SKM-1 (cell line): Measurements from ENCODE around the gene PVALB.

Experiments used
- DNase-seq: peaks from one replicate; lab custom pipeline; 2025; ENCODE audit not compliant: unreplicated experiment; lab: John Stamatoyannopoulos, UW

Gene PVALB, protein sequence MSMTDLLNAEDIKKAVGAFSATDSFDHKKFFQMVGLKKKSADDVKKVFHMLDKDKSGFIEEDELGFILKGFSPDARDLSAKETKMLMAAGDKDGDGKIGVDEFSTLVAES

DNA sequence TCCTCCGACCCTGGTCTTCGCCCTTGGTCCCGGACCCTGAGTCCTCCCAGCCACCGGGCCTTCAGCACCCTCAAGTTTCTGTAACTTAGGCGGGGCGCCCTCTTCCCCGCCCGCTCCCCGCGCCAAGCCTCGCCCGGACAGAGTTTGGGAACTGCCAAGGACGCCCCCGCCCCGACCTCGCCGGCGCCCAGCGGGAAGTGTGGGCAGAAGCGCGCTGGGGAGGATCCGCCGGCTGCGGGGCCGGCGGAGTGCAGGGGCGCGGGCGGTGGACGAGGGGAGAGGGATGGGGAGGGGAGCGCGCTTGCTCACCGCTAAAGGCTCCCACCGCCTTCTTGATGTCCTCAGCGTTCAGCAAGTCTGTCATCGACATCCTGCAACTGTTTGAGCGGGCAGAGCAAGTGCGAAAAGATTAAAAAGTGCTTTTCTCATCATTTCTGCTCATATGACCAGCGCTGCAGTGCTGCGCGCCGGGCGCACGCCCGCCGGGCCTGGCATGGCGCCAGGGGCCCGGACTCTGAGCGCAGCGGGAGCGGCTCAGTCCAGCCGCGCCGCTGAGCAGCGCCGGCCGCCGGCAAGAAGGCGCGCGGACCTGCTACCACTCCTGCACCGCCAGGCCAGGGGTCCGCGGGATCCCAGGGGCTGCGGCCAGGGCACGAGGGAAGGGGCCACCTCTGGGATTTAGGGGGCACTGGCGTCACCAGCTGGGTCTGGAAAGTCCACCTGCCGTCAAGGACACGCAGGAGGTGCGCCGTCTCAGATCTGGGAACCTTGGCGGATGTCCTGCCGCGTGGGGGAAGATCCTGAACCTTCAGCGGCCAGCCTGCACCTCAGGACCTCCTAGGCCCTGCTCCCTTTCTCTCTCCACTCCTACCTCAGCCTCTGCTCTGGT lies at the start of gene PVALB:
Gene PVALB, minus strand, starts transcription at position 400 of the 889 bp plus-strand sequence. Its CDS starts 30 bp downstream, at position 370.
- DNase-seq, result no peak

DNA sequence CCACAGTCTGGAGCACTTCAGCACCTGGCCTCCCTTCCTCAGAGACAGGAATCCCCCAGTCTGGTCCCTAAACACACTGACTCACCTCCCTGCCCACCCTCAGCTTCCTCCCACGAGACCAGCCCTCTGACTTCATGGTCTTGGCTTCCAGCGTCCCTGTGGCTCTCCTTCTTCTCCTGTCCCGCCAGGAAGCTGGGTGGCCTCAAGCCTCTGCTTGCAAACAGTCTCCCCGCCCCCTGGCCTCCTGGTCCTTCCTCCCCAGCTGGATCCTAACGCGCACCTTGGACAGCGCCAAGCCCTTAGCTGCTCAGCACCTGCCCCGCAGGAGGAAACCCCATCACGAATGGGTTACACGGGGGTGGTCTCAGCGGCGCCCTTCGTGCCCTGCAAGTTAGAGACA lies 48.5 kb upstream of the PVALB start:
- DNase-seq, result no peak

DNA sequence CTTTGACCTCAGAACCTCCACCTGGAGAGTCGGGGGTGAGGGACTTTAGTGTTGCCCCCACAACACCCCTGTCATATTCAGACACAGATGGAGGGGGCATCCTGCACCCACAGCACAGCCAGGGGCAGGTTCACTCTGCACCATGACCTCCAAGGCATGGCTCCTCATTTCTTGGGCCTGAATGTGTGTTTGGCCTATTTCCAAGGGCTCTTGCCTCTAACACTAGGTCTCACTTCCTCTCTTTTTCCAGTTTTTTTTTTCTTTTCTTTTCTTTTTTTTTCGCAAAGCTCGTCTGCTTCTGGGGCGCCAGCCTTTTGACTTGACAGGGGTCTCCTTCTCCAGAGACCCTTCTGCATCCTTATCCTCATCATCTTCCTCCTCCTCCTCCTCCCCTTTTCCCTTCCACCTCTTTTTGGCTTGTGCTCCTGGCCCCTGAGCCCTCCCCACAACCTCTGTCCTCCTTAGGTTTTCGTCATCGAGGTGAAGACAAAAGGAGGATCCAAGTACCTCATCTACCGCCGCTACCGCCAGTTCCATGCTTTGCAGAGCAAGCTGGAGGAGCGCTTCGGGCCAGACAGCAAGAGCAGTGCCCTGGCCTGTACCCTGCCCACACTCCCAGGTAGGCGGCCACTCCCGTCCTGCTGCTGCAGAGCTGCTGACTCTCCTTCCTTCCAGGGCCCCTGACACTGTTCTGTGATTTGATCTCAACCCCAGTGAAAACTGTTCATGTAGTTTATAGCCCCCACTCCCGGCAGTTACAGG lies 47.8 kb upstream of the PVALB start:
- no peak for DNase-seq

DNA sequence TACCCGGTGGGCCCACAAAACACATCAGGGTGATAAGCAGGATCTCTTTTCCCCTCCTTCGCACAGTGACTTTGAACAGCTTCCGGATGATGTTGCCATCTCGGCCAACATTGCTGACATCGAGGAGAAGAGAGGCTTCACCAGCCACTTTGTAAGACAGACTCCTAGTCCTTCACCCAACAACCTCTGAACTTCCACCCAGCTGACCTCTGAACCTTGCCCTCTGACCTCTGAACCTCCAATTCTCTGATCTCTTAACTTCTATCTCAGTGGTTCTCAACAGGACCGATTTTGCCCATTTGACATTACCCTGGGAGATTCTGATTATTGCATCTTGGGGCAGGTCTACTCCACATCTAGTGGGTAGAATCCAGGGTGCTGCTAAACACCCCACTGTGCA lies 47.1 kb upstream of the PVALB start:
- DNase-seq, result no peak

DNA sequence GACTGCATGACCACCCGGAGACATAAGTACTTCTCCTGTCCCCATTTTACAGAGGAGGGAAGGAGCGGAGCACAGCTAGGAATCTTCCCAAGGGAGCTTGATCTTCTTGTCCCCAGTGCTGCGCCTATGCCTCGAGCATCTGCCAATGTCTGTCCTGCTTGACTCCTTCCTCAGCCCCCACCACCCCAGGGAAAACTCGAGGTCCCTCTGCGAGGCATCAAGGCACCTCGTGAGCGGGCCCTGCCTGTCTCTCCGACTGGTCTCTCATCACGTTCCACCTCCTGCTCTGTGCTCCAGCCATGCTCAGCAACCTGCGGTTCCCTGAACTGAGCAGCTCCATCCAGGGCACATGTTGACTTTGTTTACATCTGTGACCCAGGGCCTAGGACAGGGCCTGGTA lies 46.4 kb upstream of the PVALB start:
- no peak for DNase-seq

DNA sequence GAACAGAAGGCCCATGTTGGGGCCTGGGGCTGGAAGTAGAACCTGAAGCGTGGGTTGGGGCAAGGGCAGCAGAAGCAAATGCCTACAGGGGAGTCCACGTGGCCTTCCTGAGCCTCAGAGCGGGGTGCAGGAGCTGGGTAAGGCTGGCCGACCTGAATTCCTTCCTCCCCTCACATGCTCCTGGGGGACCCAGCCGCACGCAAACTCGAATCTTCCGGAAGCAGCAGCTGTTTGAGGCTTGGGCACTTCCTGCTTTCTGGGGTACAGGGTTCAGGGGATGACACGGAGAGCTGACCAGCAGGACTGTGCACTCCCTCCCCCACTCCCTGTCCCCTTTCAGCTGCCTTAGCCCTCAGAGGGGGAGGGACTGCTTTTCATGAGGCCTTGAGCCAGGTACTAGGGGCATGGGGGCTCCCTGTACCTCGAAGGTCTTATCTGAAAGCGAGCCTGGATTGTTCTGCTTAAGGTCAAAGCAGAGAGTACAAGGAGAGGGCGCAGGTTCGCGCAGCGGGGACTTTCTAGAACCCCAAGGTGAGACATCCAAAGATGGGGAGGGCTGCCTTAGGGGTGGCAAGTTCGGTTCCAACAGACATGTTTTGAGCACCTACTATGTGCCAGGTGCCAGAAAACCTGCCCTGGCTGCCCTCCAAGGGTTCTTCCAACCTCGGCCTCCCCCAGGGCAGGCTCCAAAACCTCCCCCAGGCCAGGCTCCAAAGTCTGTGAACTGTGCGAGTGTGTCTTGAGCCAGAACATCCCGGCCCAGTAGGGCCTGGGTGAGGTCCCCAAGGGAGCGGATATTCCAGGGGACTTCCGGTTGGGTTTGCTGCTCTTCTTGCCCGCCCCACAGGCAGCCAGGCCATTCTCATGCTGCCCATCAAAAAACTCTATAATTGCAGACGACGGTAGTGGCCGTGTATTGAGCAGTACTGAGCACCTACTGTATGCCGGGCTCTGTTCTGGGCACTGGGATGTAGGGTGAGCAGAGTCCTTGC lies 45.7 kb upstream of the PVALB start:
- DNase-seq, result peak; percentile 86

DNA sequence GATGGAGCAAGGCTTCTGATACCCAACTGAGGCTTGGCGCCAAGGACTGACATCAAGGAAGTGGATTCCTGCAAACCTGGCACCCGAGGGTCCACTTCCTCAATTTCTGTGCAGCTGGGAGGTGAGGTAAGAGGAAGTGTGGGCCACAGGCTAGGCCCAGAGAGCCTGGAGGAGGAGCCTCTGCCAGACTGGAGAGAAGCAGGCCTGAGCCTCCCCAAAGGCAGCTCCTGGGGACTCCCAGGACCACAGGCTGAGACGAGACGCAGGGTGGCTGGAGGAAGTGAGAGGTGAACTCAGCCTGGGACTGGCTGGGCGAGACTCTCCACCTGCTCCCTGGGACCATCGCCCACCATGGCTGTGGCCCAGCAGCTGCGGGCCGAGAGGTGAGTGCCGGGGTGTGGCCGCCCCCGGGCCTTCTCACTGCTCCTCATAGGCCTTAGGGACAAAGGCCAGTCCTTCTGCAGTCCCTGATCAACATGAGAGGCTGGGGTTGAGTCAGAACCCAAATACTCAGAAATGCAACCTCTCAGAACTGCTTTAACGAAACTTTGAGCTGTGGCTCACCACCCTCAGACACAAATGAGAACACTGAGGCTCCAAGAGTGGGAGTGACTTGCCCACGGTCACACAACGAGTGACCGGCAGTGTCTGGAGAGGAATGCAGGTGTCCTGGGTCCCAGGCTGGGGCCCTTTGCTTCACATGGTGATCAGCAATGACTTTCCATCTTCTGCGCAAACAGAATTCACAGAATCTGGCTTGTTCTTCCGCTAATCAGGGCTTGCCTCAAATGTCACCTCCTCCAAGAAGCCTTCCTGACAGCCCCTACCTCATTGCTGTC lies 44.2 kb upstream of the PVALB start, which contains the start of gene NCF4:
Gene NCF4, plus strand, starts transcription at position 186 of the 839 bp plus-strand sequence. Its CDS starts 166 bp downstream, at position 352.
- peak; percentile 97 for DNase-seq

DNA sequence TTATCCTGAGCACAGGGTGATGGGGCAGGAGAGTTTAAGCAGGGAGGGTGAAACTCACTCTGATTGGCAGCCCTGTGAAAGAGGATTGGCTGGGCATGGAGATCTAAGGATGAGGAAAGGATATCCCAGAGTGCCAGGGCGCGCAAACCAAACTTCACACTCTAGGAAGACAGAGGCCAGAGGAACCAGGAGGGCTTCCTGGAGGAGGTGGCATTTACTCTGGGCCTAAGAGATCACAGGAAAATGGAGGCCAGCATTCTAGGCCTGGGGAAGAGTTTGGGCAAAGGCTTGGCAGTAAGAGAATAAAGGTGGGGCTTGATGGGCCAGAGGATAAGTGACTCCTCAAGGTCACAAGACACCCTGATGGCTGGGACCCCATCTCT lies 43.6 kb upstream of the PVALB start:
- DNase-seq, result no peak

DNA sequence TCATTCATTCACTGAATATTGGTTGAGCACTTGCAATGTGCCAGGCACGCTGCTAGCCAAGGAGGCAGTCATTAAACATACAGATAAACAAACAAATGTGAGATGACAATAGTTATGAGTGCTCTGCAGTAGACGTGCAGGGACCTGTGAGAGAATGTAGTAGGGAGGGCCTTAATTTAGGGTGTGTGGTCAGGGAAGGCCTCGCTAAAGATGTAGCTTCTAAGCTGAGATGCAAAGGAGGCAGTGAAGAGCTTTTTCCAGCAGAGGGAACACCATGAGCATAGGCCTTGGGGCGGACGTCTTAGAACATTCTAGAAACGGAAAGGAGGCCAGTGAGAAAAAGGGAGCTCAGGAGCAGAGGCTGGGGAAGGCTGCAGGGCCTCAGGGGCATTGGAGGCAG lies 43.2 kb upstream of the PVALB start:
- DNase-seq, result no peak

DNA sequence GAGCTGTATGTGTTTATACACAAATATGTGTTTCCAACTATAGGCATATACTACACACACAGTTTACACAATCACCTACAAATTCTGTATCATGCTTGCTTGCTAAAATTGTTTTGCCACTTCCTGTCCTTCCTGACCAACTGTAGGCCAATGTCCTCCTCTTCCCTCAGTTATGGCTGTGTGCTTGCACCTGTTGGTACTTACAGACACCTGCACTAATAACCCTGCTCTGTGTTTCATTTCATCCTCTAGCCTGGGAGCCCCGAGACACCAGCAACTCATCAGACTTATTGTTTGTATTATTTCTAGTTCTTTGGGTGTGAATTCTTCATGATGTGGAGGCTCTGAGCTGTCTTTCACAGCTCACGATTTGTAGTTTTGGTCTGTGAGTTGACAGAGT lies 42.1 kb upstream of the PVALB start:
- DNase-seq, result no peak

DNA sequence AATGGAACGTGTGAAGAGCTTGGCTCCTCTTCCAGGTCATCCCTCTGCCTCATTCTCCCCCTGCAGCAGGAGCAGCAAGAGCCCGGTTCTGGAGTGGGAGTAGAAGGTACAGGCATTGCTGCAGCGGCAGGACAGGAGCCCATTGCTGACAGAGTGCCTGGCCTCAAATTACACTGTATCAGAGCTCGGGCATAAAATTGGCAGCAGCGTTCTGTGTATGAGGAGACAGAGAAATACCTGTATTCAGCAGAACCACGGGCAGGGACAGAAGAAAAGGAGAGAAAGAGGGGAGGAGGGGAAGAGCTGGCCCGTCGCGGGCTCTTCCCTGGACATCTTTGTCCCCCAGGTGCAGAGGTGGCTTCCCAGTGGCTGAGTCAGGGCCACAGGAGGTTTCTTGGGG lies 41.3 kb upstream of the PVALB start:
- DNase-seq, result no peak

DNA sequence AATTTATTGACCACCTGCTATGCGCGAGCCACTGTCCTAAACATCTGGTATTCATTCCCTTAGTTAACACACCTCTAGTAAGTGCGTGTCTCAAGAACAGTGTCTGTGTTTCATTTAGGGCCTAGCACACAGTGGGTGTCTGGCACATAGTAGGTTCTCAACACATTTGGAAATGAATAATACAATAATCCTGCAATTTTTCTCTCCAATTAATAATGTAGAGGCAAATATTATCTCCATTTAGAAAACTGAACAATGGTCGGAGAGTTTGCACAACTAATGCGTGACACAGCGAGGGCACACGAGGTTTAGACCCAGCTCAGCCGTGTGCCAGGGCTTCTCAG lies 39.9 kb upstream of the PVALB start:
- DNase-seq, result no peak

DNA sequence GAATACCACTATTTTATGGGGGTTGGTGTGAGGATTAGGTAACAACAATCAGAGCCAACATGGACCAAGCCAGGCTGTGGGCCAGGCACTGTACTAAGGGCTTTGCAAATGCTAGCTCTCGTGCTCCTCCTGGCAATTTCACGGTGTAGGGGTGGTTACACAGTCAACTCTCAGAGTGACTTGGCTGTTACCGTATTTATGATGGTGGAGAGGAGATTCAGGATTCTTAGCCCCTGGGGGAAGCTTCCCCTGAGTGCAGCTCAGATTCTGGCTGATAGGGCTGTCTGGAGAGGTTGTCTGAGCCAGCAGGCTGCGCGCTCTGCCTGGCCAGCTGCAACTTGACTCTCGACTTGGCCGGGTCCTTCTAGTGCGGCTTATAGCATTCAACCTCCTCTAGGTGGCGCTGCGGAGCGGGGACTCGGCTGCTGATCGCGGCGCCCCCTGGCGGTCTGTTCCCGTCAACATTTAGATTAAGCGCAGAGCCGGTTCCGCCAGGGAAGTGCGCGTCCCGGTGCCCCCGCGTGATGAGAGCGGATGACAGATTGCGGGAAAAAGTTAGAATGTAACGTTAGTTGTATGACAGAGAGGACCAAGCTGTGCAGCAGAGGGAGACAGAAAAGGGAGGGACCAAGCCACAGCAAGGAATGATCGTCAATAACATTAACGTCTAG lies 39.4 kb upstream of the PVALB start:
- DNase-seq, result peak; percentile 79

DNA sequence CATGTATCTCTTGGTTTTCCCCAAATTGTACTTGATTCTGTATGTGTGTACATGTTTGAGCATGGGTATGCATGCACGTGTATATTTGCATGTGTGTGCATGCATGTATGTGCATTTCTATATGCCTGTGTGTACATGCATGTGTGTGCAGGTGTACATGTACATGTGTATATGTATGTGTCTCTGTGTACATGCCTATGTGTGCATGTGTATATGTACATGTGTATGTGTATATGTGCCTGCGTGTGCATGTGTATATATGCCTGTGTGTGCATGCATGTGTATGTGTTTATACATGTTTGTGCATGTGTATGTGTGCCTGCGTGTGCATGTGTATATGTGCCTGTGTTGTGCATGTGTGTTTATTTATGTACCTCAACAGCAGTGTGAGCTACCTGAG lies 38.6 kb upstream of the PVALB start:
- DNase-seq, result no peak

DNA sequence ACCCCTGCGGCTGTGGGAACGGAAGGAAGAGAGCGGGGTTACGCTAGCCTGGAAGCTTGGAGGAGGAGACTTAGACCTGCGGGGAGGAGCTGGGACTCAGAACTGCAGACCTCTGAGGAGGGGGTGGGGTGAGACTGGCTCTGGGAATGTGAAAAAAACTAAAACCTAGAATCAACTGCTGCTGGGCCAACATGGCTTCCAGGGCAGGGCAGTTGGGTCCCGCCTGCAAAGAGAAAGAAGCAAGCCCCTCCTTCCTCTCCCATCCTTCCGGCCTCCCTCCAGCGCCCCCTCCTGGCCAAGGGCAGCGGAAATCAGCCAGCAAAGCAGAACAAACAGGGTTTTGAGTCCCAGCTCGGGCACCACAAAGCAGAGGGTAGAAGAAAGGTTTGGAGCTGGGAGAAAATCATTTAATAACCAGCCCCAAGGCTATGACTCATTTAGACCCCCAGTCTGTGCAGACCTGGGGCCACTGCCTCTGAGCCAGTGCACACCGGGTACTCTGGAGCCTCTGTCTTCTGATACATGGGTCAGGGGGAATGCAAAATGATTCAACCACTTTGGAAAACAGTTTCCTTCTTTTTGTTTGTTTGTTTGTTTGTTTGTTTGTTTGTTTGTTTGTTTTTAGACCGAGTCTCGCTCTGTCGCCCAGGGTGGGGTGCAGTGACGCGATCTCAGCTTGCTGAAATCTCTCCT lies 36.7 kb upstream of the PVALB start:
- DNase-seq, result peak; percentile 37

DNA sequence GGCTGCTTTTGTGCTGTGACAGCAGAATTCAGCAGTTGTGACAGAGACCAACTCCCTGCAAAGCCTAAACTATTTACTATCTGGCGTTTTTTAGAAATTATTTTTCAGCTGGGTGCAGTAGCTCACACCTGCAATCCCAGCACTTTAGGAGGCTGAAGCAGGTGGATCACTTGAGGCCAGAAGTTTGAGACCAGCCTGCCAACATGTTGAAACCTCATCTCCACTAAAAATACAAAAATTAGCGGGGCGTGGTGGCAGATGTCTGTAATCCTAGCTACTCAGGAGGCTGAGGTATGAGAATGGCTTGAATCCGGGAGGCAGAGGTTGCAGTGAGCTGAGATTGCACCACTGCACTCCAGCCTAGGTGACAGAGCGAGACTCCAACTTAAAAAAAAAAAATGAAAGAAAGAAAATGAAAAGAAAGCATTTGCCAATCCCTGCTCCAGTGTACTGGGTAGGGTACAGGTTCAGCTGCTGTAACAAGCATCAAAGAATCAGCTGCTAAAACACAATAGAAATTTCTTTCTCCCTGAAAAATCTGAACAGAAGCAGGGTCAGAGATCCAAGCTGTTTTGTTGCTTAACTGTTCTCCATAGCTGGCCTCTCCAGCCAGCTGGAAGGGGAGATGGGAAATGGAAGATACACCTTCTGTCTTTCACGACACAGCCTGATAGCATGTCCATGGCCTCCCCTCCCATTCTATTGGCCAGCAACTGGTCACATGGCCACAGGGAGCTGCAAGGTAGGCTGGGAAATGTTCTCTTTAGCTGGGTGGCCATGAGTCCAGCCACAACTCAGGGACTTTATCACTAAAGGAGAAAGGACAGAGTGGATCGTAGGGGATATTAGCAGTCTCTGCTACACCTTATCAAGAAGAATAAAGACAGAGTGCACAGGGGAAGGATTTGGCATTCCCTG lies 35.5 kb upstream of the PVALB start:
- no peak for DNase-seq

DNA sequence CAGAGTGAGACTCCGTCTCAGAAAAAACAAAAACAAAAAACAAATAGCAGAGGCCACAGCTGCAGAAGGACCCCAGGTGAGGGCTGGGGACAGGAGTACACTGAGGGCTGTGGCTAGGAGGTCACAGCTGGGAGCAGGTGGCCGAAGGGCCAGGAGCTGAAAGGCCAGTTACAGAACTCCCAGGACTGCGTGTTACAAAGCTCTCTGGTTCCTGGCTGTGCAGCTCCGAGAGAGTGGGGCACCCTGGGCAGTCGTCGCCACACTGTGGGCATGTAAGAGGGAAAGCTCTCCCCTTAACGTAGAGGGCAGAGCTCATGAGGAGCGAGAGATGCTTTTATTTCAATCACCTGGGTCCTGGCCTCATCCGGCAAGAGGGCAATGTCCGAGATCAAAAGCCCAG lies 33.8 kb upstream of the PVALB start:
- DNase-seq, result no peak

DNA sequence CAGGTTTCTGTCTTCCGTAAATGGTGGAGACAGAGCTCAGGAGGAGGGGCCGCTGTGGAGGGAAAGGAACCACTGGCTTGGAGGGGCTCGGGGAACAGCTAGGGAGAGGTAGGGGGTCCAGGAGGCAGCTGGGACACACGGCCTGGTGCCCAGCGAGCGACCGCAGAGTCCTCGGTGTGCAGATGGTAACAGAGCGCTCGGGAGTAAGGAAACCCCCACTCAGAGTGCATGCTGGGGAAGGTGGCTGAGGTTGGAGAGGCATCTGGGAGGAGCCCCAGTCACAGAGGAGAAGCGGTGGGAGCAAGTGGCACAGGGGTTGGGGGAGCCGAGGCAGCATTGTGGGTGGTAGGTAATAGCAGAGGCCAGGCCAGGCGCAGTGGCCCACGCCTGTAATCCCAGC lies 33.2 kb upstream of the PVALB start:
- no peak for DNase-seq
